Stimulated activated CD4-positive, alpha-beta T cell treated with anti-CD3 and anti-CD28 coated beads, Interleukin-2, amount 100 ng/mL, for 24 hours (primary cell): ENCODE data around the gene CNTNAP3.
"Not testable (repeated sequence)": the region's sequence is repeated elsewhere in the genome, so short reads cannot be mapped to it uniquely, and the experiment has no call there.

Experiments
- DNase-seq, 2 donors: peaks; one replicate each; pipeline ENCODE4 v3.0.0-alpha.2; 2020

Gene CNTNAP3

DNA sequence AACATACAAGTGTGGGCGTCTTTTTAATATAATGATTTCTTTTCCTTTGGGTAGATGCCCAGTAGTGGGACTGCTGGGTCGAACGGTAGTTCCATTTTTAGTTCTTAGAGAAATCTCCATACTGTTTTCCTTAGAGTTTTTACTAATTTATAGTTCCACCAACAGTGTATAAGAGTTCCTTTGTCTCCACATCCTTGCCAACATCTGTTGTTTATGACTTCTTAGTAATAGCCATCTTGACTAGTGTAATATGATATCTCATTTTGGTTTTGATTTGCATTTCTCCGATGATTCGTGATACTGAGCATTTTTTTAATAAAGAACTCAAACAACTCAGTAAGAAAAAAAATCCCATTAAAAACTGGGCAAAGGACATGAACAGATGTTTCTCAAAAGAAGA is 225.0 kb downstream of the CNTNAP3 start:
- DNase-seq = not testable (repeated sequence)

DNA sequence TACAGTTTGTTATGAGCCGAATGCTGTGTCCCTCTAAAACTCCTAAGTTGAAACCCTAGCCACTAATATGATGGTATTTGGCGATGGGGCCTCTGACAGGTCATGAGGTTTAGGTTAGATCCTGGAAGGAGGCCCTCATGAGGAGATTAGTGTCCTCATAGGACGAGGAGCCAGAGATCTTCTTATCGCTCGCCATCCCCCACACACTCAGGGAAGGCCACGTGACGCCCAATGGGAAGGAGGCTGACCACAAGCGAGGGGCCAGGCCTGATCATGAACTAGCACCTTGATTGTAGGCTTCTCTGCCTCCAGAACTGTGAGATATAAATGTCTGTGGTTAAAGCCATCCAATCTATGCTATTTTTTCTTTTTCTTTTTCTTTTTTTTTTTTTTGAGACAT is 233.5 kb downstream of the CNTNAP3 start:
- not testable (repeated sequence) for DNase-seq

DNA sequence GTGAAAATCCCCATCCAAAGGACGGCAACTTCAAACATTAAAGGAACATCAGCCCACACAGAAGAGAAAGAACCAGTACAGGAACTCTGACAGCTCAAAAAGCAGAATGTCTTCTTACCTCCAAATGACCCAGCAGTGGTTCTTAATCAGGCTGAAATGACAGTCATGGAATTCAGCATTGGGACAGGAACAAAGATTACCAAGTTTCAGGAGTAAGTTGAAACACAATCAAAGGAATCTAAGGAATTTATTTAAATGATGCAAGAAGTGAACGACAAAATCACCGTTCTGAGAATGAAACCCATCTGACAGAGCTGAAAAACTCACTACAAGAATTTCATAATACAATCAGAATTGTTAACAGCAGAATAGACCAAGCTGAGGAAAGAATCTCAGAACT is 241.1 kb downstream of the CNTNAP3 start:
- DNase-seq = not testable (repeated sequence)

DNA sequence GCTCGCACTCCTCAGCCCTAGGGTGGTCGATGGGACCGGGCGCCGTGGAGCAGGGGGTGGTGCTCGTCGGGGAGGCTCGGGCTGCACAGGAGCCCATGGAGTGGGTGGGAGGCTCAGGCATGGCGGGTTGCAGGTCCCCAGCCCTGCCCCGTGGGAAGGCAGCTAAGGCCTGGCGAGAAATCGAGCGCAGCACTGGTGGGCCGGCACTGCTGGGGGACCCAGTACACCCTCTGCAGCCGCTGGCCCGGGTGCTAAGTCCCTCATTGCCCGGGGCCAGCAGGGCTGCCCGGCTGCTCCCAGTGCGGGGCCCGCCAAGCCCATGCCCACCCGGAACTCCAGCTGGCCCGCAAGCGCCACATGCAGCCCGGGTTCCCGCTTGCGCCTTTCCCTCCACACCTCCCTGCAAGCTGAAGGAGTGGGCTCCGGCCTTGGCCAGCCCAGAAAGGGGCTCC is 245.6 kb downstream of the CNTNAP3 start:
- DNase-seq = not testable (repeated sequence)

DNA sequence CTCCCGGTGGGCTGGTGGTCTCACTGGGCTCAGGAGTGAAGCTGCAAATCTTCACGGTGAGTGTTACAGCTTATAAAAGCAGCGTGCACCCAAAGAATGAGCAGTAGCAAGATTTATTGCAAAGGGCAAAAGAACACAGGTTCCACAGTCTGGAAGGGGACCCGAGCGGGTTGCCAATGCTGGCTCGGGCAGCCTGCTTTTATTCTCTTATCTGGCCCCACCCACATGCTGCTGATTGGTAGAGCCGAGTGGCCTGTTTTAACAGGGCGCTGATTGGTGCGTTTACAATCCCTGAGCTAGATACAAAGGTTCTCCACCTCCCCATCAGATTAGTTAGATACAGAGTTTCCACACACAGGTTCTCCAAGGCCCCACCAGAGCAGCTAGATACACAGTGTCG is 246.2 kb downstream of the CNTNAP3 start:
- not testable (repeated sequence) for DNase-seq

DNA sequence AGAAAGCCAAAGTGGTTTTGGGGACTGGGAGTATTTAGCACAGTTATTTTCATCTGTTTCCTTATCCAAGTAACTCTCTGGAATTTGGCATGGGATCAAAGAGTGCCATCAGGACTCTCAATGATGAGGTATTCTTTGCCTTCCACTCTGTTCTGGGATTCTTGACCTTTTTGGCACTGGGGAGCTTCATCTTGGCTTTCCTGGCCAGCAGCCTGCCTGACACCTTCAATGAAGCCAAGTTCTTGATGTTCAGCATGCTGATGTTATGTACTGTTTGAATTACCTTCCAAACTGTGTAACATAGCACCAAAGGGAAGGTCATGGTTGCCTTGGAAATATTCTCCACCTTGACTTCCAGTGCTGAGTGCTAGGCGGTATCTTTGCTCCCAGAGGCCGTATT is 248.8 kb downstream of the CNTNAP3 start:
- not testable (repeated sequence) for DNase-seq

DNA sequence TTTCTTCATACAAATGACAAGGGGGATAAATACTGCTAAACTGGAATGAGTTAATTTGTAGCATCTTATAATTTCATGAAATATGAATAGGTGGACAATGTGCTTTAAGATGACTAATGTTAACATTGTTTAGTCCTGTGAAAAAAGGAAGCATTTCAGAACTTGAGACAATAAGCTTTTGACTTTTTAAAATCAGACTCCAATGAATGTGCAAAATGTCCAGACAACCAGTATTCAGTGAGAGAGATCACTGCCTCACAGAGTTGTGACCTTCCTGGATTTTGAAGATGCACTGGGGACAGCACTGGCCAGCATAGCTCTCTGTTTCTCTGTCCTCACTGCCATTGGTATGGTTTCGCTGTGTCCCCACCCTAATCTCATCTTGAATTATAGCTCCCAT is 249.7 kb downstream of the CNTNAP3 start:
- DNase-seq = not testable (repeated sequence)

DNA sequence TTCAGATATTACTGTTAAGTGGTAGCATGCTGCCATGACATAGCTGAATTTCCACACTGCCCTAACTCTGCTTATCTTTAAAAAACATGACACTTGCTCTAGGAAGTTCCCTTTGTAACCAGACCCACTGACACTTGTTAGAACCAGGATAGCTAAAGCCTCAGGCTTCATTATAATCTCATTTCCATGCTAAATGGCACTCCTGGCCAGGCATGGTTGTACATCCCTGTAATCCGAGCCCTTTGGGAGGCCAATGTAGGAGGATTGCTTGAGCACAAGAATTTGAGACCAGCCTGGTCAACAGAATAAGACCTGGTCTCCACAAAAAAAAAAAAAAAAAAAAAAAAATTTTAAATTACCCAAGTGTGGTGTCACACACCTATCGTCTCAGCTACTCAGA is 254.1 kb downstream of the CNTNAP3 start:
- DNase-seq = not testable (repeated sequence)

DNA sequence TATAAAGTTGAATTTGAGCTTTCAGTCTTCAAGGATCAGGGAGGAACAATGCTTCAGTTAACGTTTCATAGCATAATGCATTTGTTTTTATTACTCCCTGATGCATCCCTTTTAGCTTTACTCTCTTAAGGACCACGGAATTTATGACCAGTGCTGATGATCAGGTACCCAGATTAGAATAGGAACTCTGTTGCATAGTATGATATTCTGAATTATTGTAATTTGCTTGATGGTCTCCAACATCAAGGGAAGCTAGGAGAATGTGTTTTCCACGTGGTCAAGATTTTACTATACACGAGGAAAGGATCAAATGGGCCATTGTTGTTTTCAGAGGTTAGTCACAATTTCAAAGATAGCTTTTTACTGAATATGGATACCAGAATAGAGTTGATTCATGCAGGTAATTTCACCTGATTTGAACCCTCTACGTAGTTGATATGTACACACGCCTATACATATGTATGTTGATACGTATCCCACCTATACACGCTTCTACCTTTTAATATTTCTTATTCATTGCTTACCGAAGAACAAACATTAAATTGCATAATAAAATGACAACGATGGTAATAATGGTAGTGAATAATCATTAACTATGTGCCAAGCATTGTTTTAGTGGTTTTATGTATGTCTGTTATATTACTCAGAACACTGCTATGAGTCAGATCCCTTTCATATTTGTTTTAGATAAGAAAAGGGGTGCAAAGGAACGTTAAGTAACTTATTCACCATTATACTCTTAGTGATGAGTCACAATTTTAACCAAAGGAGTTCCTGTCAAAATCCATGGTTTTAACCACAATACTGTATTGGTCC is 257.6 kb downstream of the CNTNAP3 start:
- not testable (repeated sequence) for DNase-seq

DNA sequence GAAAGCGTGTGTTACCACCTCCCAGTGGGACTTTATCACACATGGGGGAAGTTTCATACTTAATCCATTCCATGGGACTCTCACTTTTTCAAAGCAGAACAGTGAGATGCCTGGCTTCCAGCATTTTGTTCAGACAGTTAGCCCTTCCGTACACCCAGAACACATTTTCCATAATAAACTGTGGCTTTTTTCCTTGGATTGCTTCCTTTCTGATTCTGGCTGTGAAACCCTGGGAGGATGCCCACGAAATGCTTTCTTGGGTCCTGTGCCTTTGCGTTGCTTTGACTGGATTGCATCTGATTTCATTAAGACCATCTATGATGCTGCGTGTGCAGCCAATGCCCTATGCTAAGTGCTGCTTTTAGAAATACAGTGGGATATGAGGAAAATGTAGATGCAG is 259.1 kb downstream of the CNTNAP3 start:
- DNase-seq = not testable (repeated sequence)

DNA sequence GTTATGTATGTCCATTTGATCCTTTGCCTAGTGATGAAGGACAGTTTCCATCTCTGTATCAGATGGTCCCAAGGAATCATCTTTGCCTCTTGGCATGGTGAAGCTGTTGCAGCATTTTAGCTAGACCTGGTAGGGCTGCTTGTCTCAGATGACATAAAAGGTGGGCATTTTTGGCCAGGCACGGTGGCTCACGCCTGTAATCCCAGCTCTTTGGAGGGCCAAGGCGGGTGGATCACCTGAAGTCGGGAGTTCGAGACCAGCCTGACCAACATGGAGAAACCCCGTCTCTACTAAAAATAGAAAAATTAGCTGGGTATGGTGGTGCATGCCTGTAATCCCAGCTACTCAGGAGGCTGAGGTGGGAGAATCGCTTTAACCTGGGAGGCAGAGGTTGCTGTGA is 259.8 kb downstream of the CNTNAP3 start:
- not testable (repeated sequence) for DNase-seq

DNA sequence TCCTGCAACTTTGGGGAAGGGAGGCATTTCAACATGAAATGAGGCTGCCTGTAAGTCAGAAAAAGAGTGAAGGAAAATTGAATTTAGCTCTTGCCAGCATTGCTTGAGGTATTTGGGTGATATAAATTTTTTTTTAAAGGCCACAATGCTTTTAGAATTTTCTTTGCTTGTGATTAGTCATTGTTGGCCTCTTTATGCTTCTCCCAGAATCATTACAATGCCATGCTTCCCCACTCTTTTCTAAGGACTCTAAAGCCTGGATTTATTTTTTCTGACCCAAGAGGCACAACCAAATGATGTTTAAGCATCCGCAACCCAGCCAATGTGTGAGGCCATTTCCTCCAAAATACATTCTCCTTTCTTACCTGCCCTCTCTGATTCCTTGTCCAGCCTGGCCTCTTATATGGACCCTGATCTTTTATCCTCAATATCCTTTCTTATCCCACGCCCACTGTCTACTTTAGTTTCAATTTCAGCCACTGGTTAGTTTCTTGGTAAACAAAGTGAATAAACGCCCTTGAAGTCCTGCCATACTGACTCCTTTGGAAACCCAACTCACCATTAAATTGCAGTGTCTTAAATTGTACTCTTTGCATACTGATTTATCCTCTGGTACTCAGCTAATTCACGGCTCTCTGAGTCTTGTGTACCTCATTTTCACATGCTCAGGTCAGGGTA is 261.9 kb downstream of the CNTNAP3 start:
- DNase-seq = not testable (repeated sequence)
